Lung (tissue), 12 donors: ENCODE measurements around the gene GABRG3. TPM values are rescaled to one million over a fixed set of nuclear protein-coding genes. Genes with fewer than 3 reads are reported as not detected.

Source experiments
- ATAC-seq: fragments of 200-7000 bp; cut with Tn5 transposase; one replicate; pipeline ENCODE4 v1.9.1; 2020; ENCODE audit warnings: moderate number of reproducible peaks; ENCODE audit not compliant: insufficient read depth, low FRiP score
- DNase-seq, 3 donors: peaks; one replicate each; pipeline ENCODE4 v3.0.0-alpha.2; 2013 to 2017
- H3K27ac ChIP-seq, 2 donors: one replicate each; pipeline ENCODE4 v1.5.1; 2013; ENCODE audit warnings: mild to moderate bottlenecking in 2 of 2, moderate library complexity in 2 of 2, control low read depth in 1 of 2, inconsistent platforms in 1 of 2, low read depth in 1 of 2, low read length in 1 of 2
- H3K27me3 ChIP-seq, 3 donors: one replicate each; pipeline ENCODE4 v1.5.1; 2013; ENCODE audit warnings: low read length in 2 of 3; ENCODE audit not compliant: control insufficient read depth in 3 of 3, insufficient read depth in 3 of 3
- H3K36me3 ChIP-seq, 4 donors: one replicate each; pipeline ENCODE4 v1.5.1; 2013; ENCODE audit warnings: low read length in 4 of 4, mild to moderate bottlenecking in 1 of 4, moderate library complexity in 1 of 4; ENCODE audit not compliant: control insufficient read depth in 4 of 4, insufficient read depth in 4 of 4
- H3K4me1 ChIP-seq, 5 donors: one replicate each; pipeline ENCODE4 v1.5.1; 2013; ENCODE audit warnings: low read length in 5 of 5, mild to moderate bottlenecking in 2 of 5, moderate library complexity in 1 of 5; ENCODE audit not compliant: control insufficient read depth in 5 of 5, insufficient read depth in 5 of 5
- H3K4me3 ChIP-seq: one replicate; pipeline ENCODE4 v1.5.1; 2013; ENCODE audit warnings: mild to moderate bottlenecking, control low read depth, moderate library complexity
- H3K9ac ChIP-seq, 2 donors: one replicate each; pipeline ENCODE4 v1.5.1; 2013; ENCODE audit warnings: low read length in 2 of 2, control low read depth in 1 of 2; ENCODE audit not compliant: insufficient read depth in 1 of 2
- H3K9me3 ChIP-seq, 4 donors: one replicate each; pipeline ENCODE4 v1.5.1; 2013; ENCODE audit warnings: low read length in 3 of 4, mild to moderate bottlenecking in 1 of 4, moderate library complexity in 1 of 4; ENCODE audit not compliant: control insufficient read depth in 4 of 4, insufficient read depth in 3 of 4
- CTCF ChIP-seq: IDR thresholded peaks from 2 replicates; pipeline ENCODE4 v1.5.1; 2012; ENCODE audit warnings: mild to moderate bottlenecking; ENCODE audit errors: control extremely low read depth, extremely low read depth
- WGBS, 2 donors: extraction: QIAGEN DNeasy Blood & Tissue Kit; methylation state at CpG; one replicate each; pipeline ENCODE4 v1.1.7; 2013; 5-methylcytosine and 5-hydroxymethylcytosine counted together
- polyA plus RNA-seq, 2 donors: library from polyadenylated mRNA; stranded (reverse); fragments of 200-250 nt; gene quantifications; one replicate each; pipeline ENCODE4 v1.2.1, GENCODE V29; 2013
- total RNA-seq, 2 donors: library from RNA; depleted of rRNA in 1 of 2; stranded (reverse); fragments of >200 nt in 1 of 2; gene quantifications; one replicate each; pipeline ENCODE4 v1.2.1, GENCODE V29; 2014 to 2021
- donor health status: control.
- donor health status: control.
- donor health status: Bipolar disorder and iron deficiency.
- donor health status: healthy.
- donor health status: DM: yes; HTN: yes; CAD: no.

The GABRG3 gene
- total and polyA plus RNA-seq, 4 donors, result 16.9 TPM; not detected in 3

DNA sequence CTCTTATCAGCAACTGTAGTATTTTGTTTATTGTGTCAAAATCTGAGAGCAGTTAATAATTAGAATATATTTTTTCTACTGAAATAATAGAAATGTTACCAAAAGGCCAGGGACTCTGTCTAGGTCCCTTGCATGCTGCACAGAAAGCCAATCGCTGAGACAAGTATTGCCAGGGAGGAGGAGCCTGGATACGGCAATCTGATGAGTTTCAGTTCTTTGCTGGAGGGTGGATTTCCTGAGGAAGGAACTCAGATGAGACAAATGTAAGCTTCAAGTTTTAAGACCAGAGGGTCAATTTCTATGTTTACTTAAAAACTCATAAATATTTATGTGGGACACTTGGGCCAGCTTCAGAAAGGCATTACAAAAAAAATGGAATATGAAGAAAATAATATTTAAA lies 252.2 kb downstream of the GABRG3 start:
- ATAC-seq (no peak), DNase-seq (peak in 2 of 3 donors; percentile 63 to 73)
- Histone ChIP-seq H3K9me3 (peaks cover 0 to 6% (median 0%) of the 10 kb centered on the region in 4 donors), H3K4me3 (no peak overlapping the region), H3K27ac (no peak overlapping the region), H3K4me1 (peaks cover 0 to 18% (median 4%) of the 10 kb centered on the region in 5 donors), H3K9ac (no peak overlapping the region), H3K36me3 (no peaks in the 10 kb centered on the region), H3K27me3 (no peaks in the 10 kb centered on the region)
- no peak for TF ChIP-seq CTCF
- WGBS, 2 donors, result 36 to 47% methylated on average over 2 of the region's 2 CpGs

- Histone ChIP-seq H3K27ac (no peak overlapping the region), H3K9me3 (peaks cover 0 to 5% (median 0%) of the 10 kb centered on the region in 4 donors), H3K9ac (no peak overlapping the region), H3K27me3 (no peaks in the 10 kb centered on the region), H3K4me3 (no peak overlapping the region), H3K36me3 (no peaks in the 10 kb centered on the region), H3K4me1 (peaks cover 0 to 3% (median 0%) of the 10 kb centered on the region in 5 donors)
- WGBS, 2 donors, result 41 to 63% methylated on average over 2 of the region's 2 CpGs
- DNase-seq, result no peak
- TF ChIP-seq CTCF, result no peak
- ATAC-seq, result no peak
Observed at GRCh38 chr15:27231811-27232210, 260.8 kb downstream of the GABRG3 start.

- peaks cover 0 to 4% (median 0%) of the 10 kb centered on the region in 4 donors for H3K9me3 ChIP-seq
- H3K9ac ChIP-seq, result no peak overlapping the region
- no peak overlapping the region for H3K4me3 ChIP-seq
- 62 to 67% methylated on average over 4 of the region's 4 CpGs for WGBS, 2 donors
- no peak for DNase-seq
- no peak for TF ChIP-seq CTCF
- no peaks in the 10 kb centered on the region for H3K27me3 ChIP-seq
- peaks cover 0 to 9% (median 5%) of the 10 kb centered on the region in 5 donors for H3K4me1 ChIP-seq
- no peaks in the 10 kb centered on the region for H3K36me3 ChIP-seq
- H3K27ac ChIP-seq, result no peak overlapping the region
- ATAC-seq, result no peak
Observed at GRCh38 chr15:27232876-27233275, 261.9 kb downstream of the GABRG3 start.

DNA sequence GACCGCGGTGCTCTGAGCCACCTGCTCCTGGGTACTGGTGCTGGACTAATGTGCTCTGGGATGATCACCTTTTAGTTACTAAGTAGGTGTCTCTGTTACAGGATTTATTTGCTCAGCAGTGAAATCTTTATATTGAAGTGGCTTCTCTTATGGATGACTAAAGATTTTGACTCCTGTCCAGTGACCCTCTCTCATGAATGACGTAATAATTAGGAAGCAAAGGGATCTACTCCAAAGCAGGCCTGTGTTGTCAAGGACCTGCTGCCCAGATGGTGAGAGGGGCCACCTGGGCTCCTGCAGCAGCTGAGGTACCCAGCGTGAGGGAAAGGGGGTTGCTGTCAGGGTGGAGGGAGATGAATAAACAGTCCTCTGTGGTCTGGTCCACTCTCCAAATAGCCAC lies 263.6 kb downstream of the GABRG3 start:
- Histone ChIP-seq H3K4me3 (no peak overlapping the region), H3K36me3 (no peaks in the 10 kb centered on the region), H3K9me3 (peaks cover 0 to 4% (median 0%) of the 10 kb centered on the region in 4 donors), H3K9ac (no peak overlapping the region), H3K27ac (no peak overlapping the region), H3K4me1 (peaks cover 0 to 26% (median 6%) of the 10 kb centered on the region in 5 donors), H3K27me3 (no peaks in the 10 kb centered on the region)
- ATAC-seq, result no peak
- no peak for TF ChIP-seq CTCF
- DNase-seq, result no peak
- 81 to 85% methylated on average over 4 of the region's 4 CpGs for WGBS, 2 donors
